ENCODE measurements around the gene SRI. TPM values are rescaled to one million over a fixed set of nuclear protein-coding genes. Genes with fewer than 3 reads are reported as not detected.
"Not testable (repeated sequence)": the region's sequence is repeated elsewhere in the genome, so short reads cannot be mapped to it uniquely, and the experiment has no call there.

The SRI gene
- total RNA-seq, 1 donor from 2014 or later: 114 TPM

- FAIRE-seq (no peak), DNase-seq (ENCODE audit: low read depth) (no peak)
- no peak for TF ChIP-seq CTCF (IDR thresholded peaks at IDR 0.05; ENCODE audit: insufficient read depth, low read length, severe bottlenecking)
- no peaks in the 10 kb centered on the region for H3K27me3 ChIP-seq (ENCODE audit: control insufficient read depth, insufficient read depth, low read length)
- H3K4me3 ChIP-seq (ENCODE audit: low read depth, low read length): no peak overlapping the region
- H3K36me3 ChIP-seq (ENCODE audit: control insufficient read depth, insufficient read depth, low read length): no peaks in the 10 kb centered on the region
These were observed 42.7 kb upstream of the SRI start for GRCh38 chr7:88262562-88262961.

- DNase-seq (ENCODE audit: low read depth): no peak
These were observed 40.9 kb upstream of the SRI start for GRCh38 chr7:88260719-88261118.

GRCh38 chr7:88259656-88260380 lies 40.0 kb upstream of the SRI start:
- no peak overlapping the region for H3K4me3 ChIP-seq (ENCODE audit: low read depth, low read length)
- no peaks in the 10 kb centered on the region for H3K27me3 ChIP-seq (ENCODE audit: control insufficient read depth, insufficient read depth, low read length)
- no peak for FAIRE-seq
- TF ChIP-seq CTCF (IDR thresholded peaks at IDR 0.05; ENCODE audit: insufficient read depth, low read length, severe bottlenecking): no peak
- peak; percentile 51 for DNase-seq (ENCODE audit: low read depth)
- no peaks in the 10 kb centered on the region for H3K36me3 ChIP-seq (ENCODE audit: control insufficient read depth, insufficient read depth, low read length)

More at GRCh38 chr7:88260719-88261118, 40.9 kb upstream of the SRI start:
- no peak for TF ChIP-seq CTCF (IDR thresholded peaks at IDR 0.05; ENCODE audit: insufficient read depth, low read length, severe bottlenecking)
- no peak for FAIRE-seq
- Histone ChIP-seq H3K27me3 (ENCODE audit: control insufficient read depth, insufficient read depth, low read length) (no peaks in the 10 kb centered on the region), H3K4me3 (ENCODE audit: low read depth, low read length) (no peak overlapping the region), H3K36me3 (ENCODE audit: control insufficient read depth, insufficient read depth, low read length) (no peaks in the 10 kb centered on the region)

GRCh38 chr7:88258296-88258695 lies 38.5 kb upstream of the SRI start:
- H3K4me3 ChIP-seq (ENCODE audit: low read depth, low read length); H3K27me3 ChIP-seq (ENCODE audit: control insufficient read depth, insufficient read depth, low read length); H3K36me3 ChIP-seq (ENCODE audit: control insufficient read depth, insufficient read depth, low read length); DNase-seq (ENCODE audit: low read depth); FAIRE-seq: not testable (repeated sequence)

GRCh38 chr7:88256906-88257305 lies 37.1 kb upstream of the SRI start:
- Histone ChIP-seq H3K36me3 (ENCODE audit: control insufficient read depth, insufficient read depth, low read length) (no peaks in the 10 kb centered on the region), H3K27me3 (ENCODE audit: control insufficient read depth, insufficient read depth, low read length) (no peaks in the 10 kb centered on the region), H3K4me3 (ENCODE audit: low read depth, low read length) (no peak overlapping the region)
- no peak for FAIRE-seq
- no peak for TF ChIP-seq CTCF (IDR thresholded peaks at IDR 0.05; ENCODE audit: insufficient read depth, low read length, severe bottlenecking)
- peak; percentile 72 for DNase-seq (ENCODE audit: low read depth)

- peak; percentile 98 for DNase-seq (ENCODE audit: low read depth)
- H3K4me3 ChIP-seq (ENCODE audit: low read depth, low read length): no peak overlapping the region
- FAIRE-seq: peak; percentile 76
These were observed 35.0 kb upstream of the SRI start for GRCh38 chr7:88254721-88255424.

More at GRCh38 chr7:88254721-88255424, 35.0 kb upstream of the SRI start:
- no peaks in the 10 kb centered on the region for H3K36me3 ChIP-seq (ENCODE audit: control insufficient read depth, insufficient read depth, low read length)
- no peak for TF ChIP-seq CTCF (IDR thresholded peaks at IDR 0.05; ENCODE audit: insufficient read depth, low read length, severe bottlenecking)
- H3K27me3 ChIP-seq (ENCODE audit: control insufficient read depth, insufficient read depth, low read length): no peaks in the 10 kb centered on the region

All from bronchial epithelial cell (primary cell).